H9 (cell line): ENCODE results near the gene C15orf40. TPM values are rescaled to one million over a fixed set of nuclear protein-coding genes. Genes with fewer than 3 reads are reported as not detected.
A peak's percentile ranks its signal among the peaks of the same experiment; 100 is the strongest.

ENCODE experiments used
- DNase-seq: peaks from one replicate; pipeline ENCODE4 v3.0.0-alpha.2; 2017
- H2AFZ ChIP-seq: one replicate; pipeline ENCODE4 v1.6.1; 2013; ENCODE audit warnings: mild to moderate bottlenecking, low read length, control low read depth, moderate library complexity
- H2AK5ac ChIP-seq: 2 replicates; pipeline ENCODE4 v1.6.1; 2013; ENCODE audit warnings: low read length, control low read depth, mixed read lengths; ENCODE audit not compliant: insufficient read length
- H2BK120ac ChIP-seq: one replicate; pipeline ENCODE4 v1.6.1; 2013; ENCODE audit warnings: low read depth, mild to moderate bottlenecking, low read length, control low read depth, inconsistent platforms; ENCODE audit not compliant: poor library complexity, severe bottlenecking
- H2BK12ac ChIP-seq: 2 replicates; pipeline ENCODE4 v1.6.1; 2013; ENCODE audit warnings: low read length, control low read depth, mixed read lengths, low read depth; ENCODE audit not compliant: insufficient read length
- H2BK15ac ChIP-seq: 2 replicates; pipeline ENCODE4 v1.6.1; 2013; ENCODE audit warnings: low read depth, low read length, control low read depth
- H2BK20ac ChIP-seq: one replicate; pipeline ENCODE4 v1.6.1; 2013; ENCODE audit warnings: low read depth, mild to moderate bottlenecking, low read length, control low read depth, inconsistent platforms; ENCODE audit not compliant: poor library complexity, severe bottlenecking
- H2BK5ac ChIP-seq: 2 replicates; pipeline ENCODE4 v1.6.1; 2013; ENCODE audit warnings: low read length, control low read depth, mixed read lengths; ENCODE audit not compliant: insufficient read length
- H3K14ac ChIP-seq: 2 replicates; pipeline ENCODE4 v1.6.1; 2013; ENCODE audit warnings: low read length, control low read depth; ENCODE audit not compliant: insufficient read depth
- H3K18ac ChIP-seq: 2 replicates; pipeline ENCODE4 v1.6.1; 2013; ENCODE audit warnings: low read depth, mild to moderate bottlenecking, mixed read lengths, low read length, control low read depth; ENCODE audit not compliant: insufficient read length
- H3K23ac ChIP-seq: 2 replicates; pipeline ENCODE4 v1.6.1; 2013; ENCODE audit warnings: low read length, control low read depth, mixed read lengths, low read depth; ENCODE audit not compliant: insufficient read length
- H3K23me2 ChIP-seq: 2 replicates; pipeline ENCODE4 v1.6.1; 2013; ENCODE audit warnings: low read depth, mild to moderate bottlenecking, mixed read lengths, low read length, control low read depth; ENCODE audit not compliant: insufficient read length, poor library complexity, severe bottlenecking
- H3K27ac ChIP-seq: 2 replicates; pipeline ENCODE4 v1.5.1; 2013; ENCODE audit warnings: low read length, control low read depth, mixed read lengths, low read depth; ENCODE audit not compliant: insufficient read length
- H3K27me3 ChIP-seq: 2 replicates; pipeline ENCODE4 v1.6.1; 2013; ENCODE audit warnings: low read length, control low read depth, inconsistent platforms; ENCODE audit not compliant: insufficient read depth
- H3K4ac ChIP-seq: 2 replicates; pipeline ENCODE4 v1.6.1; 2013; ENCODE audit warnings: low read depth, mild to moderate bottlenecking, control low read depth, inconsistent platforms, low read length, moderate library complexity
- H3K4me1 ChIP-seq: 2 replicates; pipeline ENCODE4 v1.6.1; 2013; ENCODE audit warnings: low read length, control low read depth, inconsistent platforms; ENCODE audit not compliant: insufficient read depth
- H3K4me2 ChIP-seq: 2 replicates; pipeline ENCODE4 v1.6.1; 2013; ENCODE audit warnings: low read length, control low read depth, mixed read lengths; ENCODE audit not compliant: insufficient read length, insufficient read depth
- H3K56ac ChIP-seq: 2 replicates; pipeline ENCODE4 v1.6.1; 2013; ENCODE audit warnings: low read depth, mild to moderate bottlenecking, mixed read lengths, low read length, control low read depth; ENCODE audit not compliant: insufficient read length
- H3K79me1 ChIP-seq: 2 replicates; pipeline ENCODE4 v1.6.1; 2013; ENCODE audit warnings: low read depth, mild to moderate bottlenecking, moderate library complexity, low read length, control low read depth, inconsistent platforms; ENCODE audit not compliant: insufficient read depth, poor library complexity, severe bottlenecking
- H3K79me2 ChIP-seq: 2 replicates; pipeline ENCODE4 v1.6.1; 2013; ENCODE audit warnings: low read length, control low read depth, inconsistent platforms; ENCODE audit not compliant: insufficient read depth
- H3K9ac ChIP-seq: 2 replicates; pipeline ENCODE4 v1.6.1; 2013; ENCODE audit warnings: low read length, control low read depth, mixed read lengths; ENCODE audit not compliant: insufficient read length; ENCODE audit errors: extremely low read depth
- H3K9me3 ChIP-seq: one replicate; pipeline ENCODE4 v1.6.1; 2013; ENCODE audit warnings: low read depth, low read length, inconsistent platforms; ENCODE audit not compliant: control insufficient read depth
- H3T11ph ChIP-seq: one replicate; pipeline ENCODE4 v1.6.1; 2013; ENCODE audit warnings: mild to moderate bottlenecking, low read length, control low read depth, inconsistent platforms
- H4K20me1 ChIP-seq: one replicate; pipeline ENCODE4 v1.6.1; 2013; ENCODE audit not compliant: control insufficient read depth, insufficient read length, insufficient read depth
- H4K5ac ChIP-seq: 2 replicates; pipeline ENCODE4 v1.6.1; 2013; ENCODE audit warnings: low read depth, mild to moderate bottlenecking, mixed read lengths, low read length, control low read depth; ENCODE audit not compliant: insufficient read length
- H4K8ac ChIP-seq: replicated peaks from 2 replicates; pipeline ENCODE4 v1.6.1; 2013; ENCODE audit warnings: low read length, control low read depth, mixed read lengths, low read depth; ENCODE audit not compliant: insufficient read length
- H4K91ac ChIP-seq: 2 replicates; pipeline ENCODE4 v1.6.1; 2013; ENCODE audit warnings: low read depth, mild to moderate bottlenecking, moderate library complexity, mixed read lengths, low read length, control low read depth; ENCODE audit not compliant: insufficient read length
- H3K27ac Mint-ChIP-seq, 3 experiments: 2 replicates in 2 of 3; 3 replicates in 1 of 3; pipeline ENCODE4 v1.8.0; 2020 to 2021; ENCODE audit warnings: mixed read lengths in 3 of 3, mild to moderate bottlenecking in 1 of 3, moderate library complexity in 1 of 3
- H3K27me3 Mint-ChIP-seq: 2 replicates; pipeline ENCODE4 v1.8.0; 2021; ENCODE audit warnings: low read depth, mild to moderate bottlenecking, moderate library complexity, mixed read lengths
- H3K36me3 Mint-ChIP-seq, 3 experiments: 2 replicates in 2 of 3; 3 replicates in 1 of 3; pipeline ENCODE4 v1.8.0; 2020 to 2021; ENCODE audit warnings: low read depth in 3 of 3, mixed read lengths in 3 of 3; ENCODE audit not compliant: insufficient read depth in 1 of 3
- H3K4me1 Mint-ChIP-seq, 2 experiments: 2 replicates each; pipeline ENCODE4 v1.8.0; 2020; ENCODE audit warnings: mixed read lengths in 2 of 2
- H3K4me3 Mint-ChIP-seq, 2 experiments: 2 replicates in 1 of 2; 3 replicates in 1 of 2; pipeline ENCODE4 v1.8.0; 2020 to 2021; ENCODE audit warnings: mild to moderate bottlenecking in 2 of 2, mixed read lengths in 2 of 2, moderate library complexity in 1 of 2
- H3K9me3 Mint-ChIP-seq, 2 experiments: 2 replicates in 1 of 2; 3 replicates in 1 of 2; pipeline ENCODE4 v1.8.0; 2020; ENCODE audit warnings: mild to moderate bottlenecking in 2 of 2, mixed read lengths in 2 of 2, moderate library complexity in 1 of 2
- CTCF ChIP-seq: fragments of 200-600 bp; sonication (generic); conservative IDR thresholded peaks from 3 replicates; pipeline ENCODE4 v1.8.0; 2021; ENCODE audit warnings: antibody characterized with exemption, mild to moderate bottlenecking
- WGBS: extraction: QIAGEN DNeasy Blood & Tissue Kit; methylation state at CpG from one replicate; pipeline ENCODE4 v1.1.7; 2013; ENCODE audit warnings: missing lambda C conversion rate, low lambda C conversion rate, mixed read lengths; ENCODE audit not compliant: insufficient read length; ENCODE audit errors: extremely low coverage; 5-methylcytosine and 5-hydroxymethylcytosine counted together
- total RNA-seq: library from RNA; stranded (reverse); gene quantifications from 2 replicates; pipeline ENCODE4 v1.2.1, GENCODE V29; 2021

C15orf40 gene
- total RNA-seq, 1 experiment from 2014 or later = 11.5 TPM

- Histone ChIP-seq H3K4ac (no peak overlapping the region), H4K20me1 (no peaks in the 10 kb centered on the region), H3K23ac (no peak overlapping the region), H3K27ac (no peak overlapping the region), H2AK5ac (no peak overlapping the region), H2BK15ac (no peak overlapping the region), H3T11ph (no peak overlapping the region), H3K9me3 (no peaks in the 10 kb centered on the region), H3K18ac (no peak overlapping the region), H3K27me3 (no peaks in the 10 kb centered on the region), H4K8ac (no peak overlapping the region), H2BK20ac (no peak overlapping the region), H4K91ac (no peak overlapping the region), H3K79me1 (peaks cover 5% of the 10 kb centered on the region), H3K14ac (no peak overlapping the region), H3K23me2 (no peaks in the 10 kb centered on the region), H2AFZ (no peak overlapping the region), H3K4me1 (no peaks in the 10 kb centered on the region), H3K4me2 (no peak overlapping the region), H4K5ac (no peak overlapping the region), H3K9ac (no peak overlapping the region), H3K56ac (no peak overlapping the region), H2BK120ac (no peak overlapping the region), H3K79me2 (peaks cover 4% of the 10 kb centered on the region; the same call in 1 of the 2 replicates), H2BK5ac (no peak overlapping the region), H2BK12ac (no peak overlapping the region)
- no peak overlapping the region for H3K4me3 Mint-ChIP-seq
- no CpG with 5 or more reads among the region's 1 CpG for whole genome bisulfite sequencing
- H3K9me3 Mint-ChIP-seq = no peaks in the 10 kb centered on the region
- no peaks in the 10 kb centered on the region for H3K27me3 Mint-ChIP-seq
- no peak for TF ChIP-seq CTCF
- DNase-seq = no peak
- H3K36me3 Mint-ChIP-seq = peaks cover 38 to 58% (median 51%) of the 10 kb centered on the region in 3 experiments
- no peaks in the 10 kb centered on the region for H3K4me1 Mint-ChIP-seq
- peak overlapping the region in 2 of 3 experiments; percentile 45 to 62; a peak in 3 of 7 replicates for H3K27ac Mint-ChIP-seq
Measured at GRCh38 chr15:83039206-83039605, 27.8 kb upstream of the C15orf40 start.
